Psoas muscle (tissue), 8 donors: ENCODE data around the gene RALGDS. TPM values are rescaled to one million over a fixed set of nuclear protein-coding genes. Genes with fewer than 3 reads are reported as not detected.

Source experiments
- ATAC-seq, 4 donors: fragments of 200-7000 bp; cut with Tn5 transposase; one replicate each; pipeline ENCODE4 v1.9.1; 2020; ENCODE audit warnings: moderate library complexity in 3 of 4, mild to moderate bottlenecking in 2 of 4
- DNase-seq, 2 donors: peaks; one replicate each; pipeline ENCODE4 v3.0.0-alpha.2; 2020
- H3K27ac ChIP-seq: fragments of 200-600 bp; one replicate; pipeline ENCODE4 v1.8.0; 2022
- H3K27me3 ChIP-seq, 3 donors: fragments of 200-600 bp in 1 of 3; one replicate each; pipeline versions ENCODE4 v1.6.1 to v1.8.0; 2013 to 2022; ENCODE audit warnings: low read length in 2 of 3, mild to moderate bottlenecking in 2 of 3, moderate library complexity in 1 of 3; ENCODE audit not compliant: insufficient read depth in 3 of 3
- H3K36me3 ChIP-seq, 2 donors: fragments of 200-600 bp in 1 of 2; one replicate each; pipeline versions ENCODE4 v1.6.1 to v1.8.0; 2013 to 2022; ENCODE audit warnings: low read depth in 1 of 2, mild to moderate bottlenecking in 1 of 2, moderate library complexity in 1 of 2; ENCODE audit not compliant: insufficient read depth in 1 of 2
- H3K4me1 ChIP-seq: fragments of 200-600 bp; one replicate; pipeline ENCODE4 v1.8.0; 2022
- H3K4me3 ChIP-seq: fragments of 200-600 bp; one replicate; pipeline ENCODE4 v1.8.0; 2022; ENCODE audit warnings: mild to moderate bottlenecking
- H3K9me3 ChIP-seq: fragments of 200-600 bp; one replicate; pipeline ENCODE4 v1.8.0; 2022
- CTCF ChIP-seq: fragments of 200-600 bp; IDR thresholded peaks from one replicate; pipeline ENCODE4 v1.8.0; 2022; ENCODE audit warnings: antibody characterized with exemption
- WGBS, 3 donors: extraction: QIAGEN DNeasy Blood & Tissue Kit; methylation state at CpG; one replicate each; pipeline versions ENCODE4 v1.1.6 to v1.1.7; 2013; 5-methylcytosine and 5-hydroxymethylcytosine counted together
- intact Hi-C, 2 donors: fragments of 100-400 bp; cut with DNase I; formaldehyde crosslinking; loops; one replicate each; pipeline versions ENCODE4 v1.11.0 to v1.14.2; 2022
- polyA plus RNA-seq, 3 donors: library from polyadenylated mRNA; stranded (reverse); fragments of 200-250 nt; gene quantifications; one replicate each; pipeline ENCODE4 v1.2.3, GENCODE V29; 2013
- total RNA-seq, 4 donors: library from RNA; stranded (reverse); fragmentation: NEBNext Ultra II Directional in 2 of 4; extraction: Animal tissue kit (Norgen Biotek cat#: 25700) in 2 of 4; gene quantifications; one replicate each; pipeline versions ENCODE4 v1.2.1 to v1.2.4, GENCODE V29; 2021 to 2023
- donor health status: healthy with polysubstance abuse.
- donor health status: DM: no; HTN: no; CAD: no; lungs with moderate emphysema.
- donor health status: Bipolar disorder and iron deficiency.
- donor health status: healthy.
- donor health status: DM: yes; HTN: yes; CAD: no.
- donor health status: DM: no; HTN: no; CAD: no.
- donor health status: DM: no; HTN: no; CAD: no.
- donor health status: DM: yes; HTN: yes; CAD: no.

RALGDS gene
- total and polyA plus RNA-seq, 7 donors: 12.3 to 64.6 (median 20.5) TPM

GRCh38 chr9:133130685-133131244, 9.7 kb upstream of the RALGDS start:
- intact Hi-C loops: no loop called here
- no peaks in the 10 kb centered on the region for H3K27me3 ChIP-seq
- H3K36me3 ChIP-seq: no peaks in the 10 kb centered on the region
- 74 to 91% (median 82%) methylated on average over 9 to 10 of the region's 10 CpGs for WGBS, 3 donors
- ATAC-seq (no peak), DNase-seq (peak in 1 of 2 donors; percentile 56)
- H3K27ac ChIP-seq: peak overlapping the region; percentile 99
- H3K4me3 ChIP-seq: no peak overlapping the region
- peaks cover 80% of the 10 kb centered on the region for H3K4me1 ChIP-seq
- H3K9me3 ChIP-seq: no peaks in the 10 kb centered on the region
- no peak for TF ChIP-seq CTCF

- peak overlapping the region; percentile 11 for H3K4me3 ChIP-seq
- intact Hi-C loops: no loop called here
- H3K36me3 ChIP-seq: no peaks in the 10 kb centered on the region
- H3K27ac ChIP-seq: peak overlapping the region; percentile 90
- no peaks in the 10 kb centered on the region for H3K9me3 ChIP-seq
- H3K4me1 ChIP-seq: peaks cover 71% of the 10 kb centered on the region
- TF ChIP-seq CTCF: no peak
- ATAC-seq (no peak), DNase-seq (peak in 1 of 2 donors; percentile 59)
- no peaks in the 10 kb centered on the region for H3K27me3 ChIP-seq
- WGBS, 3 donors: 55 to 66% (median 57%) methylated on average over 28 to 29 of the region's 29 CpGs
Observed at GRCh38 chr9:133129001-133129795, 8.2 kb upstream of the RALGDS start.

DNA sequence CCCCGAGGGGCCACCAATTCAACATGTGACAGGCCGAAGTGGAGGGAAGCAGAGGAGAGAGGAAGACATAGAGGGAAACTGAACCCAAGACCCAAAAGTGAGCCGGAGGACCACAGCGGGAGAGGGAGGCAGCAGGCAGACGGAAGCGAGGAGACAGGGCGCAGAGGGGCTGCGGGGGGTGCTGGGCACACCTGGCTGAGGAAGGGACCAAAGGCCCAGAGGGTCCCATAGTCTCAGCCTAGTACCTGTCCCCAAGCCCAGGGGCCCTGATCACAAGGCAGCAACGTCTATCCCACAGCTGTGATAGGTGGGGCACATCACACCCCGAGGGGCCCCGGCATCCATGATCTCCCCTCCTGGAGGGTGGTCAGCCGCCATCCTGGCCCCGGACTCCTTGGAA, 7.1 kb upstream of the RALGDS start:
- 76 to 87% (median 78%) methylated on average over 13 of the region's 13 CpGs for WGBS, 3 donors
- ATAC-seq (no peak), DNase-seq (no peak)
- no peaks in the 10 kb centered on the region for H3K27me3 ChIP-seq
- H3K4me1 ChIP-seq: peaks cover 64% of the 10 kb centered on the region
- peak overlapping the region; percentile 59 for H3K4me3 ChIP-seq
- H3K9me3 ChIP-seq: no peaks in the 10 kb centered on the region
- TF ChIP-seq CTCF: no peak
- H3K27ac ChIP-seq: peak overlapping the region; percentile 90
- intact Hi-C loops: no loop called here
- no peaks in the 10 kb centered on the region for H3K36me3 ChIP-seq

DNA sequence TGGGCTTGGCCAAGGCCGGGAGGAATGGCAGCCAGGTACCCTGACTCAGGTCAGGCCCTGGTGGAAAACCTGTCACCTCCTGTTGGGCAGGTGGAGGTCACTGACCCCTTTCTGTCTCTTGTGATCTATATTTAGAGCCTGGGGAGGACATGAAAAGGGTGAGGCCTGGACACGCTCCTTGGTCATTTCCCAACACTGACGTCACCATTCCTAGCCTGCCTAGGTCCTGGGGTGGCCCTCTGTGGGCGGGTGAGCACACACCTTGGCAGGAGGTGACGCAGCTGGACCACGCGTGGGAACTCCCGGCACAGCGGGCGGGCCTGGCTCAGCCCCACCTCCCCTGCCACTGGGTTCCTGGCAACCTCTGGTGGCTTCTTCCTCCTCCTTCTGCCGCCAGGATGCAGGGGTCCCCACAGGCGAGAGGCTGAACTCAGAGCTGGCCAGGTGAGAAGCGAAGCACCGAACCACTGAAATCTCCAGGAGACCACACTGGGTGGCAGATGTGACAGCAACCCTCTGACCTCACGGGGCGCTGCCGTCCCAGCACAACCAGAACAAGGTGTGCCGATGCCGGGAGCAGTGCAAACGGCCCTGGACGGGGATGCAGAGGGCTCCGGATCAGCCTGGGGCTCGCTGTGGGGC, 6.4 kb upstream of the RALGDS start:
- Histone ChIP-seq H3K9me3 (no peaks in the 10 kb centered on the region), H3K4me3 (peak overlapping the region; percentile 59), H3K4me1 (peaks cover 64% of the 10 kb centered on the region), H3K36me3 (no peaks in the 10 kb centered on the region), H3K27me3 (no peaks in the 10 kb centered on the region), H3K27ac (peak overlapping the region; percentile 90)
- intact Hi-C loops: no loop called here
- WGBS, 3 donors: 35 to 58% (median 35%) methylated on average over 19 to 23 of the region's 23 CpGs
- ATAC-seq (peak; percentile 83 to 88 (median 86)), DNase-seq (peak; percentile 73 to 88)
- TF ChIP-seq CTCF: no peak
